HG03139 (cell line): Measurements from ENCODE around the gene SMTNL2.
"Not testable (repeated sequence)": the region's sequence is repeated elsewhere in the genome, so short reads cannot be mapped to it uniquely, and the experiment has no call there.

Experiments
- ATAC-seq: cut with Tn5 transposase; IDR thresholded peaks from one replicate; pipeline ENCODE4 v1.9.1; 2021; ENCODE audit not compliant: unreplicated experiment

SMTNL2 gene

DNA sequence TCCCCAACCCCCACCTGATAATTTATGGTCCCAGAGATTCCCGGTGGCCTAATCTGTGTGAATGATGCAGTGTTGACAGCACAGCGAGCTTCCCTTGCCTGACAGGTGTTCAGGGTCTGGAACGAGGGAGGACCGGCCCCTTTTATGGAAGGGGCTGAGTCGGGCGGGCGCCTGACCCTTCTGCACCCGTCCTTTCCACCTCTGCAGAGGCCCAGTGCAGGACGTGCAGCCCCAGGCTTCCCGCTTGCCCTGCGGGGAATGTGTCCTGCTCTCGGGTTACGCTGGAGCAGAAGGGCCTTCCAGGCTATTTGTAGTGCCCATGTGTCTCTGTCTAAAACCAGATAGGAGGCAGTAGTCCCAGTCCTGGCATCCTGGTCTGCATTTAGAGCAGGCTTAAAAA is 16.2 kb downstream of the SMTNL2 start:
- no peak for ATAC-seq

DNA sequence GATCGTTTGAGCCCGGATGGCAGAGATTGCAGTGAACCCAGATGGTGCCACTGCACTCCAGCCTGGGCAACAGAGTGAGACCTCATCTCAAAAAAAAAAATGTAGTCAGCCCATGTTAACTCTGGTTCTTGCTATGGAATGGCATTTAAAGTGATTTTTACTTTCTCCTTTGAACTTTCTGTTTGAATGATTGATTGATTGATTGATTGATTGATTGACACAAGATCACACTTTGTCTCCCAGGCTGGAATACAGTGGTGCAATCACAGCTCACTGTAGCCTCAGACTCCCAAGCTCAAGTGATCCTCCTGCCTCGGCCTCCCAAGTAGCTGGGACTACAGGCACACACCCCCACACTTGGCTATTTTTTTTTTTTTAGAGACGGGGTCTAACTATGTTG is 17.0 kb downstream of the SMTNL2 start:
- no peak for ATAC-seq

DNA sequence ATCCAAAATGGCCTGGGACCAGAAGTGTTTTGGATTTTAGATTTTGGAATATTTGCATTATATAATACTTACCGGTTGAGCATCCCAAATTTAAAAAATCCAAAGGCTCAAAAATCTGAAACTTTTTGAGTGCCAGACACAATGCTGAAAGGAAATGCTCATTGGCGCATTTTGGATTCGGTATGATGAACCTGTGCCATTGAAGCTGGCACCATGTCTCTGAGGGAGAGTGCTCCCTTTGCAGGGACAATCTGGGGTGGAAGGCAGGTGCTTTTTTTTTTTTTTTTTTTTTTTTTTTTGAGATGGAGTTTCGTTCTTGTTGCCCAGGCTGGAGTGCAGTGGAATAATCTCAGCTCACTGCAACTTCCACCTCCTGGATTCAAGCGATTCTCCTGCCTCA is 17.7 kb downstream of the SMTNL2 start:
- no peak for ATAC-seq

DNA sequence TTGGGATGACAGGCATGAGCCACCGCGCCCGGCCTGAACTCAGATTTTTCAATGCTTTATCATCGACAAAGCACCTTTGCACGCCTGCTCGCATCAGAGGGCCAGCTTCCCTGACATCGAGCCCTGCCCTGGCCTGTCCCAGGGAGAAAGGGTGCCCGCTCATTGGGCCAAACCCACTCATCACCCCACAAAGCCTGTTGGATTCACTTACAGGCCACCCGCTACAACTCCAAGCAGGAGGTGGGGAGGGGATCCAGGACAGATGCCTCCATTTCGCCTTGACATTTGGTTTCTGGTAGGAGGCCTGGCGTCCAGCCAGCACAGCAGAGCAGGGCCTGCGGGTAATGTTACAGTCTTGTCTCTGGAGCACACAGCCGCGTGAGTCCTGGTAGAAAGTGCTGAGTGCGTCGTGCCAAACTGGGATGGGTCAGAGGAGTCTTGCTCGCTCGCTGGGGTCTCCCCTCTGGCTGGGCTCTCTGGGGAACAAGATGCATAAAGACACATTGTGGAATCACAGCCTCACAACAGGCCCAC is 19.8 kb downstream of the SMTNL2 start:
- ATAC-seq: no peak

DNA sequence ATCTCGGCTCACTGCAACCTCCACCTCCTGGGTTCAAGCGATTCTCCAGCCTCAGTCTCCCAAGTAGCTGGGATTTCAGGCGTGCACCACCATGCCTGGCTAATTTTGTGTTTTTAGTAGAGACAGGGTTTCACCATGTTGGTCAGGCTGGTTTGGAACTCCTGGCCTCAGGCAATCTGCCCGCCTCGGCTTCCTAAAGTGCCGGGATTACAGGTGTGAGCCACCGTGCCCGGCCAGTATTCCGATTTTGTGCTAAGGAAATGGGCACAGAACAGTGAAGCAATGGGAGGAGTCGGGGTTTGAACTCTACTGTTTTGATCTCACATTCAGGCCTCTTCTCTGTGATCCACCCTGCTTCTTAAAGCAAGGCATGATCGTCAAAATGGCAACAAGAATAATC is 20.4 kb downstream of the SMTNL2 start:
- not testable (repeated sequence) for ATAC-seq

DNA sequence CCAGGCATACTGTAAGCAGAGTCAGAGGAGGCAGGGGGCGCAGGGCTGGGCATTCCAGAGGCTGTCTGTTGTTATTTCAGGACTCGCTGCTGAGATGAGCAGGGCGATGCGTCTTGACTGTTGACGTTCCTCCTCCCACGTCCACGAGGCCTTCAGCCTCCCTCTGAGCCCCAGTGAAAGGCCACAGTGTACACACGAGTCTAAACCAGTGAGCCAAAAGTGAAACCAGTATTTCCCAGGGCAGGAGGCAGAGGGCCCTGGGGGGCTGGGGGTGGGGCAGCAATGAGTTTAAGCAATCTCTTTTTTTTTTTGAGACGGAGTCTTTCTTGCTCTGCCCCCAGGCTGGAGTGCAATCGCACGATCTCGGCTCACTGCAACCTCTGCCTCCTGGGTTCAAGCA is 21.5 kb downstream of the SMTNL2 start:
- ATAC-seq: no peak

DNA sequence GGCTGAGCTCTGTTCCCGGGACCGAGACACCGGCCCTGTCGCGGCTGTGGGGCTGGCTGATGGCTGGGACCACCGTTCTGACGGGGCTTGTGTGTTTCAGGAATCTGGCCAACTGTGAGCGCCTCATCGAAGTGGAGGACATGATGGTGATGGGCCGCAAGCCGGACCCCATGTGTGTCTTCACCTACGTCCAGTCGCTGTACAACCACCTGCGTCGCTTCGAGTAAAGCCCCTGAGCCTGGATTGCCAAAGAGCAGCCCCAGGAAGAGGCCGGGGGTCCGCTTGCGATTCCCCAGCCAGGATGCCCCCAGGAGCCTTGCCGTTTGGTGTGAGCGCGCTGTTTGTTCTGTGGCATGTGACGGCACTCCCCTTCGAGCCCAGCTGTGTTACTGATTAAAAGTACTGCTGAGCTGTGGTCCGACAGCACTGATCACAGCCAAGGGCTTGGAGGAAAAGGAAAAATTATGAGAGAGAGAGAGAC is 23.0 kb downstream of the SMTNL2 start:
- ATAC-seq: no peak

DNA sequence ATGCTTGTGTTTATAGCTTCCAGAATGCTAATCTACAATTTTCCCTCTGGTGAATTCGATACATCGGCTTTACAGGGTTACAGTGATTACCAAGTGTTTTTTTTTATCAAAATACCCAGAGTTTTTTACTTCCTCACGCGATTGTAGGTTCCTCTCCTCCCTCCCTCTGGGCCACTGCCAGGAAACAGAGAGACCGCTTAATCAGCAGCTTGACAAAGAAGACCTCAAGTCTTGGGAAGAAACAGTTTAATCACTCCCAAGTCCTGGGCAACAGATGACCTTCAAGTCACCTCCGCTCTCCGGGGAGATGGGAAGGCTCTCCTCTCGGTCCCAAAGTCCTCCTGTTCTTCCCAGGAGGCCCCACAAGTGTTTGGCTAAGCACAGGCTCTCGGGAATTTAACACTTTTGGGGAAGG is 23.5 kb downstream of the SMTNL2 start:
- ATAC-seq: no peak

DNA sequence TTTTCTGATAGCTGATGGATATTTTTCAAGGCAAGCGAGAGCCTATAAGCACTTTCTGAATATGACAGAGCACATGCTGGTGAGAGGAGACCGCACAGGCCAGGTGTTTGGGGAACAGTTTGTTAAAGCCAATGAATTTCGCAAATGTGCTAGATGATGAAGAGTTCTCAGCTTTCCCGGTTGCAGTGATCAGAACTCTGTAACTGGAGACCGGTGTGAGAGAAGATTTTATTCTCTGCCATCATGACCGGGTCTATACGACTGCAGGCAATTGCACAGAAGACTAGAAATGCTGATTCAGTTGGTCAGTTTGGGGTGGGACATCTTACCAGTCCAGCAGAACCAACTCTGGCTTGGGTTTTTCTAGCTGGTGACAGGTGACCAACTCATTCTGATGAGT is 25.4 kb downstream of the SMTNL2 start:
- no peak for ATAC-seq

DNA sequence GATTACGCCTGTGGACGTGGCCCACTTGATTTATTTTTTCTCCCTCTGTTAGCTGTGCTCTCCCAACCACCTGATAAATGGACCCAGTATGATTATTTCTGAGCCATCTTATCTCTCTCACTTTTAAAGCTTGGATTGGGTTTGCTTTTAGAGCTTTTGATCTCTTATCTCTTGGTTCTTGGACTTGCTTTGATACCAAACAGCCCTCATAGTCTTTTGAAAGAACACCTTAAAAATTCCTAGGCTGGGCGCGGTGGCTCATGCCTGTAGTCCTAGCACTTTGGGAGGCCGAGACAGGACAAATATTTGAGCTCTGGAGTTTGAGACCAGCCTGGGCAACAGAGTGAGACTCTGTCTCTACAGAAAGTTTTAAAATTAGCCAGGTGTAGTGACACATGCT is 25.8 kb downstream of the SMTNL2 start:
- ATAC-seq: no peak

DNA sequence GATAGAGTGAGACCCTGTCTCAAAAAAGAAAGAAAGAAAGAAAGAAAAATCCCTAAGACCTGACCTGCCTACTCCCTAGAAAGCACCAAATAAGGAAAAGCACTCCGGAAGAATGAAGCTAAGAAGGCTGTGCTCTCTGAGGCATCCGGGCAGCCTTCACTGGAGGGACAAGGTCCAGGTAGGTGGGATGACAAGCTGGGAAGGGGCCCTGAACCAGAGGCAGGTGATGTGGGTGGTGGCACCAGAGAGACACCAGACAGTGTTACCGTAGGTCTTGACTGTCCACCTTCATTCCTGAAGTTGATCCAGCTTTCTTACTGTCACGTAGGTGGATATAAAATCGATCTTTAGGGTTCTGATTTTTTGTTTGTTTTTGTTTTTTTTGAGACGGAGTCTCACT is 26.3 kb downstream of the SMTNL2 start:
- ATAC-seq: no peak

DNA sequence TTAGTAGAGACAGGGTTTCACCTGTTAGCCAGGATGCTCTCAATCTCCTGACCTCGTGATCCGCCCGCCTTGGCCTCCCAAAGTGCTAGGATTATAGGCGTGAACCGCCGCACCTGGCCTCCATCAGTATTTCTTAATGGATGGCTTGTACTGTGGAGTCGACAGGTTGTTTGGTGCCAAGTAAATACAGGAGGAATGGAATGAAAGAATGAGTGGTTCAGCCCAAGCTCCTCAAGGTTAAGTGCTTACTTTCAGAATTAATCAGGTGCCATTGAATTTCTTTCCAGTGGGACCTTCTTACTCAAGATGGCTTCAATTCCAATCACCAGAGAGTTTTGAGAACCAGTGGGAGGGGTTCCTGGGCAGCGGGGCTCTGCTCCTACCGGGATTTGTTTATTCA is 32.1 kb downstream of the SMTNL2 start:
- ATAC-seq: no peak

DNA sequence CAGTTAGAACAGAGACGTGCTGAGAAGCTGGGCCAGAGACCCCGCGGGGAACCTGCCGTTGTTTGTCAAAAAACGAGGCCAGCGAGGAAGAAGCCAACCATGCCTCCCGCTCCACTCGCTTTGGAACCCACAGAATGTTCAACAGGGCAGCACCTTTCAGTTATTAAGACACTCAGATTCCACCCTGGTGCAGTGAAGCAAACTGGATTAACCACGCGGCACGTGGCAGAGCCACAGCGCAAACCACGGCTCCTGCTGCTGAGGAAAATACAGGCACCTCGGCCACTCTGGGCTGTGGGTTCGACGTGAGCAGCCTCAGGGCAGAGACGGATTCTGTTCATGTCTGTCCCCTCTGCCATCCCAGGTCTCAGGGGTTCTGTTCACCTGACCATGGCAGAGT is 32.8 kb downstream of the SMTNL2 start:
- ATAC-seq: no peak

DNA sequence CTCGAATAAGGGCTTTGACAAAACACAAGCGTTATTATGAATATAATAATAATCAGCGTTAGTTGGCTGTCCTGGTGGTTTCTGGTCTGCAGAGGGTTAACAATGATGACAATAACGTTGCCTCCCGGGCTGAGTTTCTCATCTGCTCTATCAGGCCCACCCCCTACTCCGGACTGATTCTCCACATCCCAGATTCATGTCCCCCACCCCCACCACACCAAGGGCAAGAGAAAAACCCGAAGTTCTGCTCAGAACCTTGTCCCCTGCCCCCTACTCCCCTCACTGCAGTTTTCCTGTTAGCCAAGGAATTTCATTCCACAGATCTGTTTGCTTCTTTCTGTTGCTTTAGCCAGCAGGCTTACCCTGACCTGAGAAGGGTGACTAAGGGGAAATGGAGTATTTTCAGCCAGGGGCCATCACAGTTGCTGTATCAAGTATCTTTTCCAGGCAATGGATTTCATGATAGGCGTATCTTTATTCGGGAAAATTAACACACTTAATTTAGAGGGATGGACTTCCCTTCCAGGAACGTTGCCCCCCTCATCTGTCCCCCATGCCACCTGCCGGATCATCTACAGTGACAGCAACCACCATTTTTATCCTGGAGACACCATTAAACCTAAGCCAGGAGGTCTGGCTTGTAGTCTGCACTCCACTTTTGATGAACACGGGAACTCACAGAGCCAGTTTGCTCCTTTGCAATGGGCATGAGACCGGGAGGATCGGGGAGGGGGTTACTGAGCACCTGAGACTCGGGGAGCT is 33.4 kb downstream of the SMTNL2 start:
- no peak for ATAC-seq

DNA sequence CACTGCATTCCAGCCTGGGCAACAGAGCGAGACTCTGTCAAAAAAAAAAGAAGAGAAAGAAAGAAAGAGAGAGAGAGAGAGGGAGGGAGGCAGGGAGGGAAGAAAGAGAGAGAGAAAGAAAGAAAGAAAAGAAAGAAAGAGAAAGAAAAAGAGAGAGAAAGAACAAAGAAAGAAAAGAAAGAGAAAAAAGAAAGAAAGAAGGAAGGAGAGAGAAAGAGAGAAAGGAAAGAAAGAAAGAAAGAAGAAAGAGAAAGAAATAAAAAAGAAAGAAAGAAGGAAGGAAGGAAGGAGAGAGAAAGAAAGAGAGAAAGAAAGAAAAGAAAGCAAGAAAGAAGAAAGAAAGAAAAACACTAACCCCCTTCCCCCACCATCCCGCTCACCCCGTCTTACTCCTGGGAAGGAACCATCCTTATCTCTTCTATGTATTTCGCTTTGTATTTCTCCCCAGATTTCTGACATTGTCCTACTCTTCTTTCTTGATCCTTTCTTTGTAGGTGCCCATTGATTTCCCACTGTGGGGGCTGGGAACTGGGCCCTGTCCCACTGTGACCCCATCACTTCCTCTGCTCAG is 36.3 kb downstream of the SMTNL2 start:
- no peak for ATAC-seq

DNA sequence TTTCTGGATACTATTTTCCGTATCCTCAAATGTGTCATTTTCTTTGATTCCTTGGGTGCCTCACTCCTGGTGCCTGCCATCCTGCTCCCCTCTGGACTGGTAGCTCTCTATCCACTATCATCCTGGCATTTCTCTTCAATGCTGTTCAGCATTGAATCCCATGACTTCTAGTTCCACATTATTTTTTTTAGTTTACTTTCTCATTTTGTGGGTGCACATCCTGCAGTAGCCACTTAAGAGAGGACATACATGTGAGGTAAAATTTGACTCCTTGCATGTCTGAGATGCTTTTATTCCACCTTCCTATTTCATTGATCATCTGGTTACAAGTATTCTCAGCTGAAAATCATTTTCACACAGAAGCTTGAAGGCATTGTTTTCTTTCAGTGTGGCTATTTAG is 38.0 kb downstream of the SMTNL2 start:
- no peak for ATAC-seq

DNA sequence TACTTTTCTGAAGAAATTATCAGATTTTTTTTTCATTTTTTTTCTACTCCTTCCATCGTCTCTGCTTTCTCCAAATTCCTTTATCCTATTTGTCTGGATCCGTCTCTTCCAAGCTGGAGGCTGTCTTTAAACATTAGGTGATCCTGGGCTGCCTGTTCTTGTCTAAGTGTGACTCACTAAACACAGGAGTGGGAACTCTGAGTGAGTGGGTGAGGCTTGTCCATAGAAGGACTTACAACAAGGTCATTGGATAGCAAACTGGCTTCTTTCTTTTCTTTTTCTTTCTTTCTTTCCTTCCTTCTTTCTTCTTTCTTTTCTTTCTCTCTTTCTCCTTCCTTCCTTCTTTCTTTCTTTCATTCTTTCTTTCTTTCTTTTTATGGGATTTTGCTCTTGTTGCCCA is 38.9 kb downstream of the SMTNL2 start:
- no peak for ATAC-seq

DNA sequence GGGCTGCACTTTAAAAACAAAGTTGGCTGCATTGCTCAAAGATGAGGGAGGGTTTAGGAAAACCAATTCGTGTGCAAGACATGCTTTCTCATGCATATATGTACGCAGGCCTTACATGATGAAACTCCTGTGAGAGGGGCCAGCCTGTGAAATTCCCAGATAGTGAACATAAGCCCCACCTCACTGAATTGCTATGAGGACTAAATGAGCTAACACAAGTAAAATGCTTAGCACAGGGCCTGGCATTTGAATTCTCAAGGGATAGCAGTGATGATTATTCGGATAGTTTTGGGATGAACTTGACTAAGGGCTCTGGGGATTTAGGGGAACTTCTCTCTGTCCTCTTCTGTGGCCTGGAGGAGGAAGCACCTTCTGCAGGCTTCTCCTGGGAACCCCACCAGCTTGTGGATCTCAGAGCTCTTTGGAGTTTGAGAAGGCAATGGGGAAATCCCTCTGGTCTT is 40.2 kb downstream of the SMTNL2 start:
- ATAC-seq: not testable (repeated sequence)

DNA sequence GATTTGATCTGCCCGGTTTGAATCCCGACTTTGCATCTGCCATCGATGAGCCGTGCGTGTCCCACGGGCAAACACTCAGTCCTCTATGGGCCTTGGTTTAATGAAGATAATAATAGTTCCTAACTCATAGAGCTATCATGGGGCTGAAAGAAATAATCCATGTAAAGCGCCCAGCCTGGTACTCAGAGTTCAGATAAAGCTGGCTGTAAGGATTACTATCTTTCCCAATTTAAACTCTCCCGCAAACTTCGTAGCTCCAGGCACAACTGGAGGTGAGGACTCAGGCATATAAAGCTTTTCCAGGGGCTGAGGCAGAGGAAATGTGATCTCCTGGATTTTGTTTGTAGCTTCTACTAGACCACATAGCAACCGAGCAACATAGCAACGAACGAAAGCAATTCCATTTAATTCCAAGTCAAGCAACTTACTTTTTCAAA is 40.9 kb downstream of the SMTNL2 start:
- no peak for ATAC-seq

DNA sequence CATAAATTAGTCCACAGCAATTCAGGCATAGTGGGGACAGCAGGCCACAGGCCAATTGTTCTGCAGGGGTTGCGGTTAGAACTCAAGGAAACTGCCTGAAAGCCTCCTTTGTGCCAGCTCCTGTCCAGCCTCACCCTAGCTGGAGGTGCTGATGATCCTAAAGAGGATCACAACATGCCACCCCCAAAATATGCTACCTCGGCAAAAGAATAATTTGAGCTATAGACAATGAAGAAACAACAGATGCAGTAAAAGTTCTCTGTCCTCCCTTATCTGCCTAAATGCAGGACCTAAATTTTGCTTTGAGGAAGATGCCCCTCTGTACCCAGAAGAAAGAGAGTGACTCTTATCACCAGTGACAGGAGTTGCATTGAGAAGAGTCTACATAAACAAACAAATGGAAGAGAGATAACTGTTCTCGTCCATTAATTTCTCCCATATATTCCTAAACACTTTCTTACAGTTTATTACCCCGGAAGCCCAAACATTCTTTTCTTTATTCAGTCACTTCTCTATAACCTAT is 42.5 kb downstream of the SMTNL2 start:
- no peak for ATAC-seq

DNA sequence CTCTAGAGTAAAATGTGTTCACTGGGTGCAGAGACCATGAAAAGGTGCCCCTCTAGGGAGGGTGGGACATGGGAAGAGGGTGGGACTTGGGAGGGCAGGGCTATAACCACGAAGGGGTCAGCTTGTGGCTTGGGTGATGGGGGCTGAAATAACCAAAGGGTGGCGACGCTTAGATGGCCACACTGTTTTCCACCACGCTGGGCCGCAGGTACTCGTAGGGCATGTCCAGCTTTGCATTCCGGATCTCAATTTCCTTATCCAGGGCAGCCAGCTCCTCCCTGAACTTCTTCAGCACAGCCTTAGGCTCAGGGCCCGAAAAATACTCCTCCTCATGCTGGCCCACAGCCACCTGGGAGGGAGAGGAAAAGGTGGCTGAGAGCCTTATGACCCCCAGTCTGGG is 47.1 kb downstream of the SMTNL2 start:
- ATAC-seq: no peak
